Coronary artery (tissue), 2 donors: ENCODE measurements around the gene PARD3.

Source experiments
- DNase-seq: peaks from one replicate; pipeline ENCODE4 v3.0.0-alpha.2; 2017; ENCODE audit warnings: low spot score
- H3K27ac ChIP-seq, 2 donors: fragments of 200-600 bp; sonication (generic); one replicate each; pipeline ENCODE4 v1.5.1; 2016 to 2019
- H3K4me3 ChIP-seq: fragments of 200-600 bp; sonication (generic); 2 replicates; pipeline ENCODE4 v1.5.1; 2016; ENCODE audit warnings: mild to moderate bottlenecking, moderate library complexity
- CTCF ChIP-seq: fragments of 200-600 bp; sonication (generic); IDR thresholded peaks from one replicate; pipeline ENCODE4 v1.5.1; 2019; ENCODE audit warnings: antibody characterized with exemption

PARD3 gene

GRCh38 chr10:34179280-34179679 is 635.8 kb downstream of the PARD3 start:
- Histone ChIP-seq H3K27ac (no peak overlapping the region), H3K4me3 (no peak overlapping the region)
- no peak for TF ChIP-seq CTCF
- no peak for DNase-seq

- TF ChIP-seq CTCF = no peak
- H3K4me3 ChIP-seq = no peak overlapping the region
- H3K27ac ChIP-seq = no peak overlapping the region
- no peak for DNase-seq
Measured at GRCh38 chr10:34178756-34179155, 636.3 kb downstream of the PARD3 start.

- Histone ChIP-seq H3K4me3 (no peak overlapping the region), H3K27ac (no peak overlapping the region)
- TF ChIP-seq CTCF = no peak
- DNase-seq = no peak
Measured at GRCh38 chr10:34178196-34178595, 636.9 kb downstream of the PARD3 start.

- no peak for TF ChIP-seq CTCF
- DNase-seq = no peak
- Histone ChIP-seq H3K4me3 (no peak overlapping the region), H3K27ac (no peak overlapping the region)
Measured at GRCh38 chr10:34177445-34177844, 637.7 kb downstream of the PARD3 start.

- Histone ChIP-seq H3K27ac (no peak overlapping the region), H3K4me3 (no peak overlapping the region)
- TF ChIP-seq CTCF = no peak
- no peak for DNase-seq
Measured at GRCh38 chr10:34176351-34176750, 638.7 kb downstream of the PARD3 start.

GRCh38 chr10:34175121-34175520 is 640.0 kb downstream of the PARD3 start:
- H3K27ac ChIP-seq = no peak overlapping the region
- no peak for DNase-seq
- H3K4me3 ChIP-seq = no peak overlapping the region
- TF ChIP-seq CTCF = no peak

GRCh38 chr10:34172936-34173533 is 642.1 kb downstream of the PARD3 start:
- Histone ChIP-seq H3K4me3 (no peak overlapping the region), H3K27ac (no peak overlapping the region)
- TF ChIP-seq CTCF = no peak
- no peak for DNase-seq
